DOHH2 (cell line): ENCODE results near the gene MYH15.

Source experiments
- CTCF ChIP-seq: fragments of 200-600 bp; sonication (generic); IDR thresholded peaks from one replicate; pipeline ENCODE4 v1.5.1; 2014; ENCODE audit warnings: antibody characterized with exemption, mild to moderate bottlenecking, low read depth, low read length; ENCODE audit not compliant: poor library complexity, severe bottlenecking
- EZH2phosphoT487 ChIP-seq: fragments of 200-600 bp; sonication (generic); IDR thresholded peaks from 2 replicates; pipeline ENCODE4 v1.6.1; 2017; ENCODE audit warnings: borderline replicate concordance, mild to moderate bottlenecking, antibody characterized with exemption, low read length, moderate library complexity, mixed read lengths

- no peak for TF ChIP-seq CTCF
- no peak for TF ChIP-seq EZH2phosphoT487
Observed at GRCh38 chr3:108548304-108548703, 37.9 kb upstream of the MYH15 start.
